ENCODE results near the gene SEMA4C.

Gene SEMA4C

GRCh38 chr2:96817882-96818281, 52.0 kb downstream of the SEMA4C start:
- DNase-seq (ENCODE audit: low read depth), result no peak
- TF ChIP-seq, protein P1, sequence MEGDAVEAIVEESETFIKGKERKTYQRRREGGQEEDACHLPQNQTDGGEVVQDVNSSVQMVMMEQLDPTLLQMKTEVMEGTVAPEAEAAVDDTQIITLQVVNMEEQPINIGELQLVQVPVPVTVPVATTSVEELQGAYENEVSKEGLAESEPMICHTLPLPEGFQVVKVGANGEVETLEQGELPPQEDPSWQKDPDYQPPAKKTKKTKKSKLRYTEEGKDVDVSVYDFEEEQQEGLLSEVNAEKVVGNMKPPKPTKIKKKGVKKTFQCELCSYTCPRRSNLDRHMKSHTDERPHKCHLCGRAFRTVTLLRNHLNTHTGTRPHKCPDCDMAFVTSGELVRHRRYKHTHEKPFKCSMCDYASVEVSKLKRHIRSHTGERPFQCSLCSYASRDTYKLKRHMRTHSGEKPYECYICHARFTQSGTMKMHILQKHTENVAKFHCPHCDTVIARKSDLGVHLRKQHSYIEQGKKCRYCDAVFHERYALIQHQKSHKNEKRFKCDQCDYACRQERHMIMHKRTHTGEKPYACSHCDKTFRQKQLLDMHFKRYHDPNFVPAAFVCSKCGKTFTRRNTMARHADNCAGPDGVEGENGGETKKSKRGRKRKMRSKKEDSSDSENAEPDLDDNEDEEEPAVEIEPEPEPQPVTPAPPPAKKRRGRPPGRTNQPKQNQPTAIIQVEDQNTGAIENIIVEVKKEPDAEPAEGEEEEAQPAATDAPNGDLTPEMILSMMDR (conservative IDR thresholded peaks at IDR 0.05; ENCODE audit: low read depth, low read length), result no peak
- peak overlapping the region; percentile 50 for H3K4me3 ChIP-seq (ENCODE audit: low read length)

- no peak for DNase-seq (ENCODE audit: low read depth)
- peak overlapping the region; percentile 50 for H3K4me3 ChIP-seq (ENCODE audit: low read length)
- TF ChIP-seq, protein P1 (conservative IDR thresholded peaks at IDR 0.05; ENCODE audit: low read depth, low read length), result no peak
Observed at GRCh38 chr2:96816836-96817702, 52.8 kb downstream of the SEMA4C start.

DNA sequence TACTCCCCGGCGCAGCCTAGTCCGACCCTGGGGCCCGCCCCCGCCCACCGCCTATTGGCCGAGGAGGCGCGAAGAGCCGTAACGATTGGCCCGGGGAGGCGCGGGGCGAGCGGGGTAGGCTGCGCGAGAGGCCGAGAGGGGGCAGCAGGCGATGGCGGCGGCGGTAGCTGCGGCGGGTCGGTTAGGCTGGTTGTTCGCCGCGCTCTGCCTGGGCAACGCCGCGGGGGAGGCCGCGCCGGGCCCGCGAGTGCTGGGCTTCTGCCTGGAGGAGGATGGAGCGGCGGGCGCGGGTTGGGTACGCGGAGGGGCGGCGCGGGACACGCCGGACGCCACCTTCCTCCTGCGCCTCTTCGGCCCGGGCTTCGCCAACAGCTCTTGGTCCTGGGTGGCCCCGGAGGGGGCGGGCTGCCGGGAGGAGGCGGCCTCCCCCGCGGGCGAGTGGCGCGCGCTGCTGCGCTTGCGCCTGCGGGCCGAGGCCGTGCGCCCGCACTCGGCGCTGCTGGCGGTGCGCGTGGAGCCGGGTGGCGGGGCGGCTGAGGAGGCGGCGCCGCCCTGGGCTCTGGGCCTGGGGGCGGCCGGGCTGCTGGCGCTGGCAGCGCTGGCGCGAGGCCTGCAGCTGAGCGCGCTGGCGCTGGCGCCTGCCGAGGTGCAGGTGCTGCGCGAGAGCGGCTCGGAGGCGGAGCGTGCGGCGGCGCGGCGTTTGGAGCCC, 53.6 kb downstream of the SEMA4C start, which contains the start of gene CNNM3:
Gene CNNM3, plus strand, starts transcription at position 142 of the 709 bp plus-strand sequence. Its CDS starts 10 bp downstream, at position 152.
- TF ChIP-seq, protein P1 (conservative IDR thresholded peaks at IDR 0.05; ENCODE audit: low read depth, low read length), result peak; percentile 34
- peak; percentile 69 for DNase-seq (ENCODE audit: low read depth)
- H3K4me3 ChIP-seq (ENCODE audit: low read length), result peak within 1 kb of the TSS; percentile 66

DNA sequence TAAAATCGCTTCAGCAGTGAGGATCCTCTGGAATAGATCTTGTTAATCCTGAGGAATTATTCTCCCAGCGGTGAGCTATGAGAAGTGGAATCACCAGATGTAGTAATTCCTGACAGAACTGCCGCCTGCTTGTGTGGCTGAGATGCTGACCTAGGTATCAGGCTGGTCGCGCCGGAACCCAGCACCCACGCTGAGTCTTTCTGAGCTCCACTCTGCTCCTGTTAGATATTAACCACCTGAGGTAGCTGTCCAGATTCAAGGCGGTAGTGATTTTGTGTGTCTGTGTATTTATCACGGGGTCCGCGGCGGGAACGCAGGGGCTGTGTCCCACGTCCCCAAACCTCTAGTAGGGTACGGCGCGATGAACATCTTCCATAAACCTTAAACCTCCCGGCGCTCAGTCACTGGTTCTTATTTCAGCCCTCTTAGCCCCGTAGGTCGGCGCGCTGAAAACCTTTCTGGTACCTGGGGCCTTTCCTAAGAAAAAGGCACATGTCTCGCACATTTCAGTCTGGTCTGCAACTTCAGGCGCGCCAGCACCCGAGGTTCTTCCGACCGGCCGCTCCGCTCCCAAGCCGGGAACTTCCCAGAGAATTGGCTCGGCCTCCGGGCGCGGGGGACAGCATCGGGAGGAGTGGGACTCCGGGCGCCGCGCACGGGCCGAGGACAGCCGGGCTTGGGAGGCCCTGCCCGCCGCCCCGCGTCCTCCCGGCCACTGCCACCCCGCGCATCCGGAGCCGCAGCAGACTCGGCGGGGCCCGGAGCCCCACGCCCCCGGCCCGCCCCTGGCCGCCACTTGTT, 54.4 kb downstream of the SEMA4C start:
- no peak for DNase-seq (ENCODE audit: low read depth)
- peak overlapping the region; percentile 66 for H3K4me3 ChIP-seq (ENCODE audit: low read length)
- TF ChIP-seq, protein P1 (conservative IDR thresholded peaks at IDR 0.05; ENCODE audit: low read depth, low read length), result no peak

- TF ChIP-seq, protein P1 (conservative IDR thresholded peaks at IDR 0.05; ENCODE audit: low read depth, low read length), result no peak
- H3K4me3 ChIP-seq (ENCODE audit: low read length), result no peak overlapping the region
- DNase-seq (ENCODE audit: low read depth), result no peak
Observed at GRCh38 chr2:96813656-96814055, 56.2 kb downstream of the SEMA4C start.

DNA sequence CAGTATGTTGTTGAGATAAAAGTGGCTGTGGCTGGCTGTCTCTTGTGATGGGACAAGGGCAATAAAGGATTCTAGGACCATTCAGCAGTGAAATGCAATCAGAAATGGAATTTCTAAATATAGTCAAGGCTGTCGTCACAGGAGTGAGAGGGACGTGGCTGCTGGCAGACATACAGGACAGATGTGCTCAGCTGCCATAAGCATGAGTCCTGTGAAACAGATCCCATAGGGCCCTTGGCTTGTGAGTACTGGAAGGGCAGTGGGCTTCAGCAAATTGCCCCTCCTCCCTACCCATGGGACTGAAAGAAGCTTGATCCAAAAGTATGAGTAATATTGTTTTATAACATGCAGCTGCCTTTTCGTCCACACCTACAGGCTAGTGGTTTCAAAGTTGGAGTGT, 58.0 kb downstream of the SEMA4C start:
- no peak overlapping the region for H3K4me3 ChIP-seq (ENCODE audit: low read length)
- DNase-seq (ENCODE audit: low read depth), result no peak
- TF ChIP-seq, protein P1 (conservative IDR thresholded peaks at IDR 0.05; ENCODE audit: low read depth, low read length), result no peak

Data from retinal pigment epithelial cell (primary cell).